Midbrain (tissue), 1 donor: ENCODE data around the gene DEXI.
"Not testable (repeated sequence)": the region's sequence is repeated elsewhere in the genome, so short reads cannot be mapped to it uniquely, and the experiment has no call there.

Experiments
- DNase-seq: peaks from one replicate; lab custom pipeline; 2025; lab: John Stamatoyannopoulos, UW

DEXI gene

DNA sequence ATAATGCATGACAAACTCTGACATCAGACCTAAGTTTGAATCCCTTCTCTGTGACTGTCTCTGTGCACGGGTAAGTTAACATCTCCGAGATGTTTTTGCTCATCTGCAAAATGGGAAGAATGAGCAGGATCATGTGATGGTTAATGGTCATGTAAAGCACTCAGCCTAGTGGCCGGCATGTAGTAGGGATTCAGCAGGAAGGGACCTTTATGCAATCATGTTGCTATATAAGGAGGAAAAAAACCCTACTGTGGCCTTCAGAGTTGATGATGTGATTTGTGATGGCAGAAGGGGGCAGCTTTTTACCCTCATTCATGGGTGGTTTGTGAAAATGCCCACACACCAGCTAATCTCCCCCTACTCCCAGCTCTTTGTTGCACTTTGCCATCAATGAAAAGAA, 26.2 kb upstream of the DEXI start:
- no peak for DNase-seq

DNA sequence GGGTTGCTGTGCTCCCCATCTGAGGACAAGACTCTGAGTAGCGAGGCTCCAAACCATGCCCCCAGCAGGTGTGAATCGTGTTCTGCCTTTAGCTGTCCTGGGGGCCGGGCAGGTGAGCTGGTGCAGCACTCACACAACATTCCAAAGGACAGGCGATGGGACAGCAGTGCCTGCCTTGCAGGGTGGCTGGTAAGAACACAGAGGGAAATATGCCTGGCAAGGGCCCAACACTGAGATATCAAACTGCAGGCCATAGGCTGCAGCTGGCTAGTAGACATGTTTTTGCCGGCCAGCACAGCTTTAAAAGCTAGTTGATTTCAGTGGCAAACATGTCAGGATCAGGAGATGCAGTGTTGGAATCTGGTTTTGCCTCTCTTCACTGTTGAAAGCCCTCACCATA, 25.7 kb upstream of the DEXI start:
- no peak for DNase-seq

DNA sequence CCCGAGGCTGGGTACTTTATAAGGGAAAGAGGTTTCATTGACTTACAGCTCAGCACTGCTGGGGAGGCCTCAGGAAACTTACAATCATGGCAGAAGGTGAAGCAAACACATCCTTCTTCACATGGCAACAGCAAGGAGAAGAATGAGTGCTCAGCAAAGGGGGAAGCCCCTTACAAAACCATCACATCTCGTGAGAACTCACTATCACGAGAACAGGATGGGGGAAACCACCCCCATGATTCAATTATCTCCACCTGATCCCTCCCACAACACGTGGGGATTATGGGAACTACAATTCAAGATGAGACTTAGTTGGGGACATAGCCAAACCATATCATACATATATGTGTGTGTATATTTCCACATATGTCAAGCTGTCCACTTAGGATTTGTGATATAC, 24.3 kb upstream of the DEXI start:
- not testable (repeated sequence) for DNase-seq

DNA sequence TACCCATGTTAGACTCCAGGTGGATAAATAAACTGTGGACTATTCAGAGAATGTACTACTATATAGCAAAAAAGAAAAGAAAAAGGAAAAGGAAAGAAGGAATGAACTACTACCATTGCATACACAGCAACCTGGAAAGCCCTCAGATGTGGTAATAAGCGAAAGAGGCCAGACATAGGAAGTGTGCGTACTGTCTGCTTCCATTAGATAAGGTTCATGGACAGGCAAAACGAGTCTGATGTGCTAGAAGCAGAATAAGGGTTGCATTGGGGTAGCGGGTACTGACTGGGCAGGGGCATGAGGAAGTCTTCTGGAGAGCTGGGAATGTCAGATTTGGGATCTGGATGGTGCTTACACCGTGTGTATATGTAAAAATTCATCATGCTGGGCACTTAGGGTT, 23.9 kb upstream of the DEXI start:
- DNase-seq: no peak

DNA sequence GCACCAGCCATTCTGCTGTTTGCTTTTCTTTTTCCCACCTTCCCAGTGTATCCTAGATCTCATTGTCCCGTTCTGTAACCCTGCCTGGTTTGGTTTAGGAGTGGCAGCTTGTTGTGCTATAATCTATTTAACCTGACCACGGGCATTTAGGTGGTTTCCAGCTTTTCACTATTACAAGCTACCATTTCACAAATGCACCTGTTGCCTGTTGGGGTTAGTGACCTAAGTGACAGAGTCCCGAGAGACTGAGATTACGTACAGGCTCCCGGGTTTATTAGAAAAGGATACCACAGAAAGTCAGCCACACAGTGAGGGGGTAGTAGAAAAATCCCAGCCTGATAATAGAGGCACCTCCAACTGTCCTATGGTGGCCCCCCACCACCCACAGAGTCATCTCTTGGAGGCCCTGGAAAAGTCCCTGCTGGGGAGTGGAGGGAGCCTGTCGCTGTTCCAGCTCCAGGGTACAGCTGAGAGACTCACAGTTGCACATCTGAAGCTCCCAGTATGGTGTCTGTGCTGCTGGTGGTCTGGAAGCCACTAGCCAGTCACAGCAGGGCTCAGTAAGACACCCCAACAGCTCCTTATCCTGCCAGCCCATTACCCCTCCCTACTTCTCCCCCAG, 23.3 kb upstream of the DEXI start:
- DNase-seq: no peak

DNA sequence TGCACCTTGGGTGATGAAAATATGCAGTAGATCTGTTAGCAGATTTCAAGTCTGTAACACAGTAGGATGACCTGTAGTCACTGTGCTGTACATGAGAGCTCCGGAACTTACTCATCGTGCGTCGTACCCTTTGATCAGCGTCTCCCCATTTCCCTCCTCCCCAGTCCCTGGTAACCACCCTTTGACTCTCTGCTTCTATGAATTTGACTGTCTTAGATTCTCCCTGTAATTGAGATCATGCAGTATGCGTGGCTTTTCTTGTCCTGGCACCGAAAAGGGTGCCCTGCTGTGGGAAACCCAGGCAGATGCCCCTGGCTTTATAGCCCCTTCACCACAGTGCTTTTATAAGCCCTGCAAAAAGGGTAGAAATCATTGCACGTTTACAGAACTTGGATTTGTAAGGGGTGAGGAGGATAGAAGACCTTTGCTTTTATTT, 22.6 kb upstream of the DEXI start:
- DNase-seq: no peak

DNA sequence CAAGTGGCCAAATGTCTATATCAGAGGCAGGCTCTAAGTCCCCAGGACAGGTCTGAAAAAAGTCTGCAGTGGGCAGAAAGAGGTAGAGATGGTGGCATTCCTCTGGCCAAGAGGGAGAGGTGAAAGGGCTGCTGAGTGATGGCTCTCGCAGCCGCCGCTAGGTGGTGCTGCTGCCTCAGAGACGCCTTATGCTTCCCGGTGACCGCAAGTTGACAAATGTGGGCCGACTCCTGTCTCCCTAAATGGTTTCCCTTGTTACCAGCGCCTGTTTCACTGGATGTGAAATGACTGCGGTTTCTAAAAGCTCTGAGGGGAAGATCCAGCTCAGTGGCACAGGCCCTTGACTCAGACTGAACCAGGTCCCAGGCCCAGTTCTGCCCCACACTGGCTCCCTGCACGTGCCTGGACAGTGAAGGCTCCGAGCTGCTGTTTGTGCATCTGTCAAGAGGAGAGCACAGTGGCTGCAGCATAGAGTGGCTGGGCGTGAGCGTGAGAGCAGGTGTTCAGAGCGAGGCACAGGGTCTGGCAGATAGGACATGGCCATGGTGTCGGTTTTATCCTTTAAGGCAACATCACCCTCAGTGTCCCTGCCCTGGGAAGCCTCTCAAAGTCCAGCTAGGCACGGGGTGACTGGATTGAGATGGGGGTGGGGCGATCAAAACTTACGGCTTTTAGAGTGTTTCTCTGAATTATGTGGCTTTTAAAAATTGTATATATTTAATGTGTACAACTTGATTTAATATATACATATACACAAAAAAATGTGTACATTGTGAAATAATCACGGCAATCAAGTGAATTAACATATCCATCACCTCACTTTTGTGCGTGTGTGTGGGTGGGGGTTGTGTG, 22.0 kb upstream of the DEXI start:
- DNase-seq: peak; percentile 83

DNA sequence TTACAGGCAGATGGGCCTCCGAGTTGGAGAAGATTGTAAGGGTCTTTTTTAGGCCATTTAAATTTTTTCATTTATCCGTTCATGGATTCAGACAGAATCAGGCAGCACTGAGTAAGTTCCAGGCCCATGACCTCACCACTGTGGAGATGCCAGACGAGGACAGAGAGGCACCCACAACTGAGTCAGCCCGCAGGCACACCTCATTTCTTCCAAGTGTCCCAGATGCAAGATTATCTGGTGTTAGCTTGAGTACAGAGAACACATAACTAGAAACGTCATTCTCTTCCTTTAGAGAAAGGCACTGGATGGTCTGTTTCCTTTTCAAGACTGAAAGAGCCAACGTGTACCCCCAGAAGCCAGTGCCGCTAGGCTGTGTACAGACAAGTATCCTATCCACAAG, 19.0 kb upstream of the DEXI start:
- no peak for DNase-seq

DNA sequence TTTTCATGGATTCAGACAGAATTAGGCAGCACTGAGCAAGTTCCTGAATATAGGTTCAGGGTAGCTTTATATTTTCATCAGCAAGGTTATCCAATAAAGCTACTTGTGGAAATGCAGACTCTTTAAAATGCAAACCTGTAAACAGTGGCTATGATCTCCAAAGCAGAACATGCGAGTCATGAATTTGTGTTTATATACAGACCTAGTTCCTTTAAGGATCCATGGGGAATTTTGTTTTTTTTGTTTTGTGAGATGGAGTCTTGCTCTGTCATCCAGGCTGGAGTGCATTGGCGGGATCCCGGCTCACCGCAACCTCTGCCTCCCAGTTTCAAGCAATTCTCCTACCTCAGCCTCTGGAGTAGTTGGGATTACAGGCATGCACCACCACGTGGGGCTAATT, 16.9 kb upstream of the DEXI start:
- no peak for DNase-seq

DNA sequence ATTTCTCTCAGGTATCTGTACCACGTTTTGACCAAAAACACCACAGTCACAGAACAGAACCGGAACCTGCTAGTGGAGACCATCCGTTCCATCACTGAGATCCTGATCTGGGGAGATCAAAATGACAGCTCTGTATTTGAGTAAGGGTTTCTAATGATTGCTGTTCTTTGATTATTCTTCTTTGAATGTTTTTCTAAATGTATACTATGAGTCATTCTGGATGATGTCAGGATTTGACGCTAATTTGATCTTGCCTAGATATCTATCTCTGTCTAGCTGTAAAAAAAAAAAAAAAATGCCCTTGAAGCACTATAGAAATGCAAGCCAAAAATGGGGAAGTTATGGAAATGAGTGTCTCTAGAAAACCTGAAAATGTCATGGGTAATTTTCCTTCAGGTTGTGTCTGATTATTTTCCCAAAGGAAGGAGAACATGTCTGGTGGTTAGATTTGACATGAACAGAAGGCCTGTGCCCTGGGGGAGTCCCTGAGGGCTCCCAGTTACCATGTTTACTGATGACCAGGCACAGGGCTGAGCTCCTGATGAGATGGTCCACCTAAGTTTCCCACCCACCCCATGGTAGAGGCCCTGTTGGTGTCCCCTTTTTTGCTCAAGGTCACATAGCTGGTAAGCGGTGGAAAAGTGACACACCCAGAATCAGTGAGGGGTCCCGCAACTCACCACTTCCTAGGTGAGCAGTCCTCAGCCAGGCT, 15.7 kb upstream of the DEXI start:
- no peak for DNase-seq

DNA sequence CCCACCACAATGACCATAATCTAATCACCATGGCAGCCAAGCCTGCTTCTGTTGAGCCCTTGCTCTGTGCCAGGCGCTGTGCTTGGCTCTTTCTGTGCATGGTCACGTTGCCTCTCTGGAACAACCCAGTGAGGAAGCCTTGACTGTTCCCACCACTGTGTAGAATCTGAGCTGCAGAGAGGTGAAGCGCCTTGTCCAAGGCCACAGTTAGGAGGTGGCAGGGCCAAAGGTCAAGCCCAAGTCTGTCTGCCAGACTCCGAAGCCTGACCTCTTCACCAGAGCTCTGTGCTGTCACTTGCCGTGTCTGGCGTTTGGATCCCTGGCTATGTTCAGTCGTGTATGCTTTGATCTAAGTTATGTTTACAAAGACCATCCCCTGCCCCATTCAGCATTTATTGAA, 12.6 kb upstream of the DEXI start:
- DNase-seq: no peak

DNA sequence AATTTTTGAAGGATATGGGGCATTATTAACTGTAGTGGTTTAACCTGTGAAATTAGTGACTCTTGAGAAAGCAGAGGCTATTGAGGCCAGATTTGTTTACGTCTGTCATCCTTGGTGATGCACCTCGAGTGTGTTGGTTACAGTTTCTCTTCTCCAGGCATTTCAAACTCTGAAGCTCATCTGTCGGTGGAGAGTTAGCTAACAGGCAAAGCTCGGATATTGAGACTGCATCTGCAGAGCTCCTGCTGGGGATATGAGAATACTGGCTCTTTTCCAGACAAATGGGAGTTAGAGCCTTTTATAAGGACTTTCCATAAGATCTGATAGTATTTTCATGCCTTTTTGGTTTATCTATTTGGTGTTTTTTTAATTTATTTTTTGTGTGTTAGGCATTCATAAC, 8.8 kb upstream of the DEXI start:
- no peak for DNase-seq

DNA sequence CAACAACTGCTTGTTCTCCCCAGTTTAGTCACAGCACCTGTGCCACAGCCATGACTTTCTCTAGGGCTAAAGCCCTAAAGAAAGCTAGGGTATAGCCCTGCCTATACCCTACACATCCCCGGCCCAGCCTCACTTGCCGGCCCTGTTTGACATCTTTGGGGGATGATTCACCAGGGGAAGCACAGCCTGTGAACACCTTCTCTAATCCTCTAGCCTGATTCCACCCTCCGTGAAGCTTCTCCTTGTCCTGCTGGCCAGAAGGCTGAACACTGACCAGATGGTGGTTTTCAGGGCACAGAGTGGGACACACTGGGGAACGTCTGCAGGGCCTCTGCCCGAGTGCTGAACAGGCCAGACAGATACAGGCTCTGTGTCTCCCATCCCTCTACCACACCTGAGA, 8.1 kb upstream of the DEXI start:
- no peak for DNase-seq

DNA sequence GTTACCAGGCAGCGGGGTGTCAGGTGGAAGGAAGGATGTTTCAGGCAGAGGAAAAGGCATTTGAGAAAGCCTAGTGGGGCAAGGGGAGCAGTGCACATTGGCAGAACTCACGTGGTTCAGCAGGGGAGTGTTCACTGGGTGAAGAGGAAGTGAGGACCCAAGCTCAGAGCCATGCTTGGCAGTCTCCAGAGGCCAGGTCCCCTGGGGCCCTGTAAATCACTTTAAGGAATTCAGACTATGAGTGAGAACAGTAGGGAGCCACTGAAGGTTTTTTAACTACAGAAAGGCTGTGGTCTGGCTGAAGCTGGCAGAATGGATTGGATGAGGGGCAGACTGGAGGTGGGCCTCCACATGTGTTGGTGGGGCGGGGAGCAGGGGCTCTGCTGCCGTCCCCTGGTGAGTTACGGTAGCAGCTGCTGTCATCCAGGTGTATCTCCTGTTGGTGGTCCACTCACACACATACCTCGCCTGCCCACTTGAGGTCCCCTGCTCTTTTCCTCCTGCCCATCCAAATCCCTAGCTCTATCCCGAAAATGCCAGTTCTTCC, 7.2 kb upstream of the DEXI start:
- no peak for DNase-seq

DNA sequence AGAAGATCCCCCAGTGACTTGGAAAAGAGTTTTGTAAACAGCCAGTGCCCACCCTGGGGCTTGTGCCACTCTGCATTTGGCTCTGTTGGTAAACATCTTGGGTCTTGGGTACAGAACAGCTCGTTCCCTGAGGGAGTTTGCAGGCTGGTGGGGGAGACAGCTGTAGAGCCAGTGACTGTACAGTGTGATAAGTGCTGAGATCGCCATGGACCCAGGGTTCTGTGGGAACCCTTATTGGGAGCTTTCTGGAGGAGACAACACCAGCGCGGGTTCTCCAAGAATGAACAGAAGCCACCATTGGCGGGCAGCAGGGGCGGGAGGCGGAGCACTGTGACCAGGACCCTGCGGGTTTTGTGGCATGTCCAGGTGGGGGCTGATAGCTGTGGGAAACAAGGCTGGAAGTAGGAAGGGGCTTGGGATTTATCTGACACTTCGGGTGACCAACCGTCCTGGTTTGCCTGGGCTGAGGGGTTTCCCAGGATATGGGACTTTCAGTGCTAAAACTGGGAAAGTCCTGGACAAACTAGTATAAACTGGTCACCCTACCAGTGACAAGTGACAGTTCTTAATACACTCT, 5.0 kb upstream of the DEXI start:
- DNase-seq: no peak

DNA sequence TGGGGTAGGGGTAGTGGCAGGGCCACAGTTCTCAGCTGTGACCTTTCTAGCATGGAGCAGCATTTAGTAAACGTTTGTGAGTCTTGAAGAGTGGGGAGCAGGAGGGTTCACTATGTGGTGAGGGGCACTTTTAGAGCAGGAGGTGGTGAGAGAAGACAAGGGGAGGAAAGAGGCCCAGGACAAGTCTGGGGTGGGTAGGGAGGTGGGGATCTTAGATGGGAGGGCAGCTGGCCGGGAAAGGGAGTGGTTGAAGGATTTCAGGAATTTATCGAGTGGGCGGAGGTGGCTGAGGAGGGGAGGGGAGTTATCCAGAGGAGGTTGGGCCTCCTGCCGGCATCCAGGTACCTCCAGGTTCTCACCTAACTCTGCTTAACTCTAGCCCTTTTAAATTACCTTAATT, 4.0 kb upstream of the DEXI start:
- no peak for DNase-seq

DNA sequence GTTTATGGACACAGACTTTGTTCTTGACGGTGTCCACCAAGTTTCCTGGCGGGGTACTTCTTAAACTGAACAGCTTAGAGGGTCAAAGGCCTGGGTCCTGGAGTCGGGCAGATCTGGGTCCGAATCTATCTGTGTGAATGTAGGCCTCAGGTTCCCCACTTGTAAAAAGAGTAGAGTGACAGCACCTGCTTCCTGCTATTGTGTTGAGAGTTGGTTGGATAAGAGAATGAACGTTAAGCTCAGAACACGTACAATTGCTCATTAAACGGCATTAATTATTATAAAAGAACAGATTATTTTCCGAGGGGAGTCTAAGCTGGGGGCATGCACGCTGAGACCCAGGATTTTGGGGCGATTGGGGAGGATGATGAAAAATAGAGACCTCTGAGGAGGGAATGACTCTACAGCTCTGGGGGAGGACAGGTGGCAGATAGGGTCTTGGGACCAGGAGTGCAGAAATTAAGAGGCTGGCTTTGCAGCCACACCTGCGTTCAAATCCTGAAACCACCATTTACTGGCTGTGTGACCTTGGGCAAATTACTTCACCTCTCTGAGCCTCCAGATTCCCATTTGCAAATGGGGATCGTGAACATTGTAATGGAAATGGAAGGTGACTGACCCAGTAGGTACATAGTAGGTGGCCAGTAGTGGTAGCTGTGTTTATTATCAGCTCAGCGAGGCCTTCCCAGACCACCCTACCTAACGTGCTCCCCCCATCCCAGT, 3.0 kb upstream of the DEXI start:
- no peak for DNase-seq

DNA sequence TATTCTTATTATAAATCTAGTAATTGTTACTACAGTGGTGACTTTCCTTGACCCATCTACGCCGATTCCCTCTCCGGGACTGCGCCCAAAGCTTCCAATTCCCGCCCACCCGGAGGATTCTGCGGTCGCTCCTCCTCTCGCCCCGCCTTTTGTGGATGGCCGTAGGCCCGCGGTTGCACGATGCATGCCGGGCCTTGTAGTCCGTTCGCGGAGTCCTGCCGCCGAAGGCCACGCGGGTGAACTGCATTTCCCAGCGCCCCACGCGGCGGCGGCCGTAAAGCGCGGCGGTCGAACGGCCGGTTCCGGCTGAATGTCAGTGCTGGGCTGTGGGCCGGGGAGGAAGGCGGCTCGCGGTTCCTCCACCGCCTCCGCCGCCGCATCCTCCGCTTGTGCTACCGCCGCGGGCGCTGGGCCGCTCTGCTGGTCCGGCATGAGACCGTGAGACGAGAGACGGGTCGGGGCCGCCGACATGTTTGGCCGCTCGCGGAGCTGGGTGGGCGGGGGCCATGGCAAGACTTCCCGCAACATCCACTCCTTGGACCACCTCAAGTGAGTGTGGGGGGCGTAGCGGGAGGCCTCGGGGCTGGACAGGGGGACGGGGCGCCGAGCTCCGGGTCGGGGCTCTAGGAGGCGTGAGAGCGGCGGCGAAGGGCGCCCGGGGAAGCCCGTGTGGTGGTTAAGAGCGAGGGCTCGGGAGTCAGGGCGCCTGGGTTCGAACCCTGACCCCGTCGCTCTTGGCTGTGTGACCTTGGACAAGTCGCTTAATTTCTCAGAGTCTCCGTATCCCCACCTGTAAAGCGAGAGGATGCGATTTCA, 2.2 kb upstream of the DEXI start, which contains the start of gene CLEC16A:
CLEC16A (plus strand) TSS at position 316 of the 816 bp plus-strand sequence; CDS start at position 470, 154 bp downstream.
- DNase-seq: peak; percentile 98

DNA sequence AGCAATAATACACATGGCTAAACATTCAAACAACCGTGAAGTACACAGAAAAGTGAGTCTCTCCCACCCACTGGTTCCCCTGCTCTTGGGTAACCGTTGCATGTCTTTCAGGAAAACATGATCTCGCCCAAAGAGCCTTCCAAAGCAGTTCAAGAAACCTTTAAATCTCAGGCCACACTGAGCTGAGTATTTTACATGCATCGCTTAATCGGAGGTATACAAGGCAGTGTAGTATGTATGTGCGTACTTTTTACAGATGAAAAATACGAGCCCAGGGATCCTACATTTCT, 741 bp upstream of the DEXI start:
- no peak for DNase-seq

DNA sequence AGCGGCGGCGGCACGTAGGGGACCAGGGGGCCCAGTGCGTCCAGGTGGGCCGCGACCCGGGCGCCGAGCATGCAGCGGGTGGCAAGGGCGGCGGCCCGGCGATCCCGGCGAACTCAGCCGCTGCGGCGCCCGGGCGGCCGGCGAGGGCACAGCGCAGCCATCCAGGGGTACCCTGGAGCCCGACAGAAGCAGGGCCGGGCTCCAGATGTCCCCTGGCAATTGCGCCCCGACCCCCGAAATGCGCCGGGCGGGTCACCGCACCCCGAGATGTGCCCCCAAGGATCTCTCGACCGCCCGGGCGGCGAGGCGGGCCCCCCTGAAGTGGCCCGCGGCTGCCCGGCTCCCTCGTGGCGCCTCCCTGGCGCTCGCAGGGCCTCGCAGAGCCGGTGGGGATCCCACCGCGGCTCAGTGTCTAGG, 325 bp downstream of the DEXI start:
- not testable (repeated sequence) for DNase-seq
